Measurements from ENCODE around the gene NEK7. TPM values are rescaled to one million over a fixed set of nuclear protein-coding genes. Genes with fewer than 3 reads are reported as not detected.

The NEK7 gene
- total and polyA plus RNA-seq, 9 of the 15 experiments (the other 6 are each of a cell fraction or from before 2014, with no cell fraction given) = 8.5 to 37.3 (median 27.7) TPM

- TF ChIP-seq USF1 (CRISPR knock-in tag; IDR thresholded peaks at IDR 0.05) (no peak), ZFP91 (CRISPR knock-in tag; IDR thresholded peaks at IDR 0.05) (no peak), ZNF354B (CRISPR knock-in tag; IDR thresholded peaks at IDR 0.05) (no peak), ZNF146 (CRISPR knock-in tag; IDR thresholded peaks at IDR 0.05; ENCODE audit: unreplicated experiment) (no peak), PHF8 (IDR thresholded peaks at IDR 0.05; ENCODE audit: borderline replicate concordance, low read length) (no peak), ZNF224 (CRISPR knock-in tag; IDR thresholded peaks at IDR 0.05) (no peak), HDAC6 (IDR thresholded peaks at IDR 0.05; ENCODE audit: low read depth, low read length) (no peak), ZBTB26 (CRISPR knock-in tag; IDR thresholded peaks at IDR 0.05) (no peak), ZBTB40 (IDR thresholded peaks at IDR 0.05) (peak; percentile 51; the same call in 1 of the 2 replicates), ZBTB40 (CRISPR knock-in tag; IDR thresholded peaks at IDR 0.05) (no peak), SMAD4 (CRISPR knock-in tag; conservative IDR thresholded peaks at IDR 0.05) (no peak), ATF6 (CRISPR knock-in tag; IDR thresholded peaks at IDR 0.05) (no peak)
Measured at GRCh38 chr1:198156111-198156744, 570 bp upstream of the NEK7 start (continued).
